HAP-1 (cell line): ENCODE results near the gene RGS17.

Experiments used
- DNase-seq, 2 experiments: peaks; one replicate each; pipeline ENCODE4 v3.0.0-alpha.2; 2016 to 2020; ENCODE audit warnings: low spot score in 2 of 2
- H3K27me3 ChIP-seq: fragments of 250-450 bp; sonication (Bioruptor Pico); 2 replicates; pipeline ENCODE4 v1.5.1; 2020; ENCODE audit warnings: low read depth, mild to moderate bottlenecking, moderate library complexity
- H3K36me3 ChIP-seq: fragments of 250-450 bp; sonication (Bioruptor Pico); replicated peaks from 2 replicates; pipeline ENCODE4 v1.5.1; 2020; ENCODE audit warnings: mild to moderate bottlenecking
- H3K4me1 ChIP-seq: fragments of 250-450 bp; sonication (Bioruptor Pico); 2 replicates; pipeline ENCODE4 v1.5.1; 2020; ENCODE audit warnings: mild to moderate bottlenecking
- H3K4me3 ChIP-seq: fragments of 250-450 bp; sonication (Bioruptor Pico); 2 replicates; pipeline ENCODE4 v1.5.1; 2020; ENCODE audit warnings: mild to moderate bottlenecking, moderate library complexity
- H3K9me3 ChIP-seq: fragments of 250-450 bp; sonication (Bioruptor Pico); 2 replicates; pipeline ENCODE4 v1.5.1; 2020; ENCODE audit warnings: mild to moderate bottlenecking, moderate library complexity
- in situ Hi-C: fragments of 300-500 bp; cut with MboI; formaldehyde crosslinking; loops from 3 replicates; pipeline ENCODE4 v1.14.3; 2020; ENCODE audit warnings: low sequenced_read_pairs, inconsistent platforms, mixed read lengths

The RGS17 gene

DNA sequence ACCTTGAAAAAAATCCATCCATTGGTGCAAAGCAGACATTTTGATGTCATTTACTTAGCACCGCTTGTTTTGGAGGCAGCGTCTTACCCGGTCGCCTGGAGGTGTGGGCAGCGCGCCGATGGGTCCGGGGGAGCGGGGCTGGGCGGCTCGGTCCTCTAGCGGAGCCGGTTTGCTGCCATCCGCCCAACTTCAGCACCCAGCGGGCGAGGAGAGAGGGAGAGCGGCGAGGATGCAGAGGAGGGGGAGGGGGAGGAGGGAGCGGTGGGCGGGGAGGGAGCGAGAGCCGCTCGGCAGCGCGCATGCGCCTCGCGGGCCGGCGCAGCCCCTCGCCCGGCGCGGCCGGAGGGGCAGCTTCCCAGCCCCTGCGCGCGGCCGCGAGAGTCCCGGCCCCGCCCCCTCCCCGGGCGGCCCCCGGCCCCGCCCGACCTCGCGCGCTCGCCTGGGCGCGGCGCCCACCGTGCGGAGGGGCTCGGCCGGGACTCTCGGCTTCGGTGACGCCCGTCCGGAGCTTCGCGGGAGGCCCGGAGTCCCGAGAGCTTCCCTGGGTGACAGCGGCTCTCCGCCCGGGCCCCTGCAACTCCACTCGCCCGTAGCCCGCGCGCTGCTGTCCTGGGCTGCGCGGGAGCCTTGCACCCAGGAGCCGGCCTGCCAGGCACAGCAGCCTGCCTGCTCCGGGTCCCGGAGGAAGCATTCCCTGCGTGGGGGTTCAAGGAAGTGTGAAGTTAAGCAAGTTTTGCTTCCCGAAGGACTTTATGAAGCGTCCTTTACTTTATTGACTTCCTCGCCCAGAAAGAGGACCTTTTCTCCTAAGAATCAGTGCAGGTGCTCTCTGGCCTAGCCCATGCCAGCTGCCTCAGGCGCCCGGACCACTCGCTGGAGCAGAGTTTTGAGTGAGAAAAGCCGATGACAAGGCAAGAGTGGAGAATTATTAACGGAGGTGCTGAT, at the start of gene RGS17:
Gene RGS17, minus strand, starts transcription at position 246 of the 945 bp plus-strand sequence. CDS start 87,264 bp downstream, outside the sequence.
- H3K4me3 ChIP-seq: peak within 1 kb of the TSS; percentile 73
- H3K36me3 ChIP-seq: no peaks in the 10 kb centered on the region
- peaks cover 12% of the 10 kb centered on the region; the same call in 1 of the 2 replicates for H3K4me1 ChIP-seq
- in situ Hi-C loops: no loop called here
- H3K27me3 ChIP-seq: no peaks in the 10 kb centered on the region
- no peaks in the 10 kb centered on the region for H3K9me3 ChIP-seq
- peak; percentile 61 to 86 for DNase-seq

DNA sequence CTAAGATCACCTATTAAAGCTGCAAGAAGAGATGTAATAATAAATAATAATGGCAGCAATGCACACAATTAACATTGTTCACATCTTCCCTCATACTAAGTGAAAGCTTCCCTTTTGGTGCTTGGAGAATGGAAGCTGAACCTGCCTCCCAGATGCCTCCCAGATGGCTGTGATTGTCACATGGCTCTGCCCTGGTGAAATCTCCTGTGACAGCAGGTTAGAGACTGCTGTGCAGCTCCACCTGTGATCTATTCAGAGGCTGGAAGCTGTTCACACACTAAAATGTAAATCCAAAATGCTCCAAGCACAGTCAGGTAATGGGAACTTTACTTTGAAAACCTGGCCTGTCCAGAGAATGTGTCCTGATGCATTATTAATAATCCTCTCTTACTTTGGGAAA, 41.7 kb upstream of the RGS17 start:
- H3K27me3 ChIP-seq: no peaks in the 10 kb centered on the region
- H3K9me3 ChIP-seq: no peaks in the 10 kb centered on the region
- no peaks in the 10 kb centered on the region for H3K4me1 ChIP-seq
- no peak for DNase-seq
- H3K36me3 ChIP-seq: no peaks in the 10 kb centered on the region
- in situ Hi-C loops: no loop called here
- H3K4me3 ChIP-seq: no peak overlapping the region

DNA sequence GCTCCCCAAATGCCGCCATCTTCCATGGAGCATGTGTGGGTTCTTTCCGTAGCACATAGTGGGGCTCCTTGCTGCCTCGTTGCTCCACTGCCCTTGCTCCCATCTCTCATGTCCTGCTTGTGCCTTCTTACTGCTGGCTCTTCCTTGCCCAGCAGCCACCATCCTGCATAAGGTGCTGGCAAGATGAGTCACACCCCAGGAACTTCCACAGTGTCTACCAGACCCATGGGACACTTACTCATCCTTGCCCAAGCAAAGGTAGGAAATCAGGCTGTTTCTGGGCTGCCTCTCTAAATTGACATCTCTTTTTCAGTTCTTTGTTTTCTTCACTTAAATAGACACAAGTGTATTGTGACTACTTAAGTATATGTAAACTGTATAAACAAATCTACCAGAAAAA, 39.4 kb upstream of the RGS17 start:
- Histone ChIP-seq H3K9me3 (no peaks in the 10 kb centered on the region), H3K27me3 (no peaks in the 10 kb centered on the region), H3K36me3 (no peaks in the 10 kb centered on the region), H3K4me1 (no peaks in the 10 kb centered on the region), H3K4me3 (no peak overlapping the region)
- no peak for DNase-seq
- in situ Hi-C loops: no loop called here

DNA sequence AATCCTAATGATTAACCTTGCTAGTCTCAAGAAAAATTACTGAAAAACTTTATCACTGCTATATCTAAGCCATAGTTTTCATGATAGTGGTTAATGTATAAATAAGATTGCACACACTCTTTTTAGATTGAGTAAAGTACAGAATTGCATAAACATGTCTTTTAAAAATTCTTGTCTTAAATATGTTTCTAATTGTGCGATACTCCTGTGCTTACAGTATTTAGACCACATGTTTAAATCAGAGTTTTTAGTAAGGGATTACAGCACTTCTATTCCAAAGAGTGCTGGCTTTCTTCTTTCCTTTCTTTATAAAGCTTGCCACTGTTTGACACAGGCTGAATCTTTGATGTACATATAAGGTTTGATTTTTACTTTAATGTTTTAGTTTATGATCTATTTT, 36.8 kb upstream of the RGS17 start:
- H3K4me1 ChIP-seq: no peaks in the 10 kb centered on the region
- in situ Hi-C loops: no loop called here
- no peak for DNase-seq
- no peaks in the 10 kb centered on the region for H3K9me3 ChIP-seq
- no peaks in the 10 kb centered on the region for H3K36me3 ChIP-seq
- H3K27me3 ChIP-seq: no peaks in the 10 kb centered on the region
- no peak overlapping the region for H3K4me3 ChIP-seq

- Histone ChIP-seq H3K4me3 (no peak overlapping the region), H3K9me3 (no peaks in the 10 kb centered on the region), H3K27me3 (peaks cover 2% of the 10 kb centered on the region; the same call in 1 of the 2 replicates), H3K4me1 (no peaks in the 10 kb centered on the region), H3K36me3 (no peaks in the 10 kb centered on the region)
- in situ Hi-C loops: no loop called here
- DNase-seq: no peak
Measured at GRCh38 chr6:153167061-153167891, 36.2 kb upstream of the RGS17 start.

- no peaks in the 10 kb centered on the region for H3K4me1 ChIP-seq
Measured at GRCh38 chr6:153162646-153163045, 31.6 kb upstream of the RGS17 start.

GRCh38 chr6:153162172-153162571, 31.1 kb upstream of the RGS17 start:
- in situ Hi-C loops: no loop called here
- peaks cover 5% of the 10 kb centered on the region; the same call in 1 of the 2 replicates for H3K27me3 ChIP-seq
- no peaks in the 10 kb centered on the region for H3K9me3 ChIP-seq
- no peak for DNase-seq
- H3K4me3 ChIP-seq: no peak overlapping the region
- no peaks in the 10 kb centered on the region for H3K4me1 ChIP-seq
- H3K36me3 ChIP-seq: no peaks in the 10 kb centered on the region

More at GRCh38 chr6:153162646-153163045, 31.6 kb upstream of the RGS17 start:
- Histone ChIP-seq H3K4me3 (no peak overlapping the region), H3K9me3 (no peaks in the 10 kb centered on the region), H3K36me3 (no peaks in the 10 kb centered on the region), H3K27me3 (peaks cover 5% of the 10 kb centered on the region; the same call in 1 of the 2 replicates)
- DNase-seq: no peak
- in situ Hi-C loops: no loop called here

- Histone ChIP-seq H3K36me3 (no peaks in the 10 kb centered on the region), H3K4me3 (no peak overlapping the region), H3K9me3 (no peaks in the 10 kb centered on the region), H3K4me1 (no peaks in the 10 kb centered on the region), H3K27me3 (peaks cover 5% of the 10 kb centered on the region; the same call in 1 of the 2 replicates)
- no peak for DNase-seq
- in situ Hi-C loops: no loop called here
Measured at GRCh38 chr6:153160221-153160620, 29.1 kb upstream of the RGS17 start.

DNA sequence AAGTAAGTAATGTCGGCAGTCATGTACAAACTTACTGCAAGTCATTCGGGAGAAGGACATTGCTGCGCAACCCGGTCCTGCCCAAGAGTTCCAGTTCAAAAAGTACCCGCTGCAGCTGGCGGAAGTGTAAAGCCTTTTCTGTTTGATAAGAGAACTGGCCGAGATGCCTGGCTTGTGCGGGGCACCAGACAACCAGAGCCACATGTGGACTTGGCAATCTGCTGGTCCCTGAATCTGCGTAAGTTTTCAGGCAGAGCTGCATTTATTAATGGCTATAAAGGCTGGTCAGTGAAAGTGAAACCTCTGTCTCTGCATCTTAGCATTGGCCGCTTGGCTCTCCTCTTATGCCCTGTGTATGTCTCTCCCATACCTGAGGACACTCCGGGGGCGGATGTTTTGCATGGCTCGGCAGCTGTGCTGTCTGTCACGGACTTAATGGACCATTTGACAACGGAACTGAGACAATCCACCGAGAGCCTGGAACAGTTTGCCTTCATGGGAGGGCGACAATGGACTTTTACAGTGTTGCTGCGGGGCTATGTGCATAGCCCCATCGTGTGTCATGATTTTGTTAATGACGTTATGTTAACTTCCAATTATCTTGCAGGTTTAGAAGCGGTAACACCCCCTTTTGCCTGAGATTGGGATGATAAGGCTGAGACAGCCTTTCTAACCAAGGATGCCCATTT, 19.8 kb upstream of the RGS17 start:
- peaks cover 2% of the 10 kb centered on the region; the same call in 1 of the 2 replicates for H3K27me3 ChIP-seq
- H3K9me3 ChIP-seq: no peaks in the 10 kb centered on the region
- H3K4me1 ChIP-seq: no peaks in the 10 kb centered on the region
- DNase-seq: no peak
- H3K4me3 ChIP-seq: no peak overlapping the region
- in situ Hi-C loops: no loop called here
- no peaks in the 10 kb centered on the region for H3K36me3 ChIP-seq

DNA sequence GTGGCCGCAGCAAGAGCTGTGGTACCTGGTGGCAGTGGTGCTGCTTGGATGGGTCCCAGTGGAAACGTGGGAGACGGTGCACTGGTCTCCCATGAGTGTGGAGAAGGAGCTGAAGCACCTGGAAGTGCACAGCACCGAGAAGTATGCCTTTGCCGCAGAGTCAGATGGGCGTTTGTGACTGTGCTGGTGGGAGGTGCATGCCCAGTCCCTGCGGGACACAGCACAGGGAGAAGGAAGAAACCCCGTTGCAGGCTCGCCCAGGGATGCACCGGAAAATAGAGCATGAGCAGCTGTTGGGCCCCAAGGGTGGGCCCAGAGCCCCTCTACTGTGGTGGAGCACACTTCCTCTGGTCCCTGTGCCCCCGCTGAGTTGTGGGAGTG, 19.3 kb upstream of the RGS17 start:
- Histone ChIP-seq H3K4me1 (no peaks in the 10 kb centered on the region), H3K9me3 (no peaks in the 10 kb centered on the region), H3K27me3 (peaks cover 2% of the 10 kb centered on the region; the same call in 1 of the 2 replicates), H3K4me3 (no peak overlapping the region), H3K36me3 (no peaks in the 10 kb centered on the region)
- DNase-seq: no peak
- in situ Hi-C loops: no loop called here

- Histone ChIP-seq H3K36me3 (no peaks in the 10 kb centered on the region), H3K4me3 (no peak overlapping the region), H3K4me1 (no peaks in the 10 kb centered on the region), H3K9me3 (no peaks in the 10 kb centered on the region), H3K27me3 (peaks cover 2% of the 10 kb centered on the region; the same call in 1 of the 2 replicates)
- in situ Hi-C loops: no loop called here
- DNase-seq: no peak
Measured at GRCh38 chr6:153149891-153150290, 18.8 kb upstream of the RGS17 start.

GRCh38 chr6:153146413-153146812, 15.3 kb upstream of the RGS17 start:
- Histone ChIP-seq H3K36me3 (no peaks in the 10 kb centered on the region), H3K4me1 (no peaks in the 10 kb centered on the region), H3K27me3 (peaks cover 2% of the 10 kb centered on the region; the same call in 1 of the 2 replicates), H3K4me3 (no peak overlapping the region), H3K9me3 (no peaks in the 10 kb centered on the region)
- in situ Hi-C loops: no loop called here
- DNase-seq: no peak

- in situ Hi-C loops: no loop called here
- H3K4me1 ChIP-seq: no peaks in the 10 kb centered on the region
- no peaks in the 10 kb centered on the region for H3K36me3 ChIP-seq
- DNase-seq: no peak
- H3K9me3 ChIP-seq: no peaks in the 10 kb centered on the region
- peaks cover 2% of the 10 kb centered on the region; the same call in 1 of the 2 replicates for H3K27me3 ChIP-seq
- no peak overlapping the region for H3K4me3 ChIP-seq
Measured at GRCh38 chr6:153145591-153145990, 14.5 kb upstream of the RGS17 start.
